Esophagus muscularis mucosa (tissue), 3 donors: ENCODE results near the gene ECE1.

Experiments used
- CTCF ChIP-seq, 3 experiments: fragments of 200-600 bp in 2 of 3; fragments of 450-650 bp in 1 of 3; sonication (generic) in 2 of 3; IDR thresholded peaks; one replicate each; pipeline ENCODE4 v1.5.1; 2017 to 2019; ENCODE audit warnings: antibody characterized with exemption in 3 of 3, mild to moderate bottlenecking in 2 of 3, moderate library complexity in 1 of 3
- POLR2A ChIP-seq: fragments of 450-650 bp; IDR thresholded peaks from one replicate; pipeline ENCODE4 v1.6.1; 2017; ENCODE audit warnings: antibody characterized with exemption, moderate library complexity, mild to moderate bottlenecking, low read depth

GRCh38 chr1:21292503-21292983 lies 2.3 kb upstream of the ECE1 start:
- TF ChIP-seq CTCF (IDR thresholded peaks at IDR 0.05) = no peak
- no peak for TF ChIP-seq POLR2A
